C4-2B (cell line): Measurements from ENCODE around the gene SLC6A6.

Experiments
- H3K27ac ChIP-seq: fragments of 450-650 bp; 2 replicates; pipeline ENCODE4 v1.5.1; 2017
- CTCF ChIP-seq: fragments of 450-650 bp; conservative IDR thresholded peaks from 2 replicates; pipeline ENCODE4 v1.5.1; 2017; ENCODE audit warnings: mild to moderate bottlenecking
- ZFX ChIP-seq: fragments of 450-650 bp; IDR thresholded peaks from 2 replicates; pipeline ENCODE4 v1.6.1; 2017

The SLC6A6 gene

GRCh38 chr3:14462738-14463137 is 60.3 kb downstream of the SLC6A6 start:
- TF ChIP-seq CTCF = no peak
- no peak for TF ChIP-seq ZFX
- H3K27ac ChIP-seq = no peak overlapping the region

GRCh38 chr3:14463330-14464140 is 61.1 kb downstream of the SLC6A6 start:
- TF ChIP-seq ZFX = no peak
- no peak for TF ChIP-seq CTCF
- H3K27ac ChIP-seq = no peak overlapping the region

DNA sequence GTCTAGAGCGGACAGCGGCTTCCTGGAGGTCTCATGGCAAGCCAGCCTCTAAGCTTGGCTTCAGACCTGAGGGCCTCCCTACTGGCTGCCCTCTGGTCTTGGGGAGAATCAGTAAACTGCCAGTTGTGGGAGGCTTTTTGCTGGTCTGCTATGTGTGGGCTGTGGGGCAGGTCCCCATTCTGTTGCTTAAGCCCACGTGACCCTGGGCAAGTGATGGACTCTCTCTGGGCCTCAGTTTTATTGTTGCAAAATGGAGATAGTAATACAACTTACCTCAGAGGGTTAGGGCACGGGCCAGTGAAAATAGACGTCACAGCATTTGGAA is 61.7 kb downstream of the SLC6A6 start:
- TF ChIP-seq CTCF = no peak
- TF ChIP-seq ZFX = no peak
- H3K27ac ChIP-seq = no peak overlapping the region

GRCh38 chr3:14464521-14464920 is 62.1 kb downstream of the SLC6A6 start:
- H3K27ac ChIP-seq = no peak overlapping the region
- TF ChIP-seq CTCF (no peak), ZFX (no peak)

GRCh38 chr3:14465425-14465824 is 63.0 kb downstream of the SLC6A6 start:
- H3K27ac ChIP-seq = no peak overlapping the region
- TF ChIP-seq ZFX (no peak), CTCF (no peak)

GRCh38 chr3:14466179-14466903 is 63.9 kb downstream of the SLC6A6 start:
- no peak overlapping the region for H3K27ac ChIP-seq
- TF ChIP-seq CTCF (no peak), ZFX (no peak)
